ENCODE measurements around the gene ABCA13.

ABCA13 gene

GRCh38 chr7:48388911-48389310 lies 217.7 kb downstream of the ABCA13 start:
- DNase-seq, result no peak

- no peak for DNase-seq
These were observed 218.7 kb downstream of the ABCA13 start for GRCh38 chr7:48389977-48390376.

GRCh38 chr7:48390388-48391327 lies 219.4 kb downstream of the ABCA13 start:
- DNase-seq, result no peak

GRCh38 chr7:48398191-48398590 lies 226.9 kb downstream of the ABCA13 start:
- DNase-seq, result no peak

GRCh38 chr7:48402721-48403120 lies 231.5 kb downstream of the ABCA13 start:
- DNase-seq, result no peak

GRCh38 chr7:48408731-48409130 lies 237.5 kb downstream of the ABCA13 start:
- no peak for DNase-seq

- DNase-seq, result no peak
These were observed 240.4 kb downstream of the ABCA13 start for GRCh38 chr7:48411619-48412018.

GRCh38 chr7:48414011-48414732 lies 242.9 kb downstream of the ABCA13 start:
- DNase-seq, result no peak

- no peak for DNase-seq
These were observed 245.2 kb downstream of the ABCA13 start for GRCh38 chr7:48416327-48416908.

- DNase-seq, result no peak
These were observed 248.1 kb downstream of the ABCA13 start for GRCh38 chr7:48419401-48419800.

GRCh38 chr7:48420206-48420605 lies 248.9 kb downstream of the ABCA13 start:
- DNase-seq, result no peak

- no peak for DNase-seq
These were observed 250.1 kb downstream of the ABCA13 start for GRCh38 chr7:48421357-48421756.

GRCh38 chr7:48424731-48425130 lies 253.5 kb downstream of the ABCA13 start:
- DNase-seq, result no peak

GRCh38 chr7:48426331-48426965 lies 255.2 kb downstream of the ABCA13 start:
- DNase-seq, result no peak

GRCh38 chr7:48426966-48427555 lies 255.8 kb downstream of the ABCA13 start:
- DNase-seq, result no peak

GRCh38 chr7:48427671-48428070 lies 256.4 kb downstream of the ABCA13 start:
- DNase-seq, result no peak

- DNase-seq, result no peak
These were observed 256.9 kb downstream of the ABCA13 start for GRCh38 chr7:48428091-48428684.

GRCh38 chr7:48429117-48429516 lies 257.9 kb downstream of the ABCA13 start:
- DNase-seq, result no peak

GRCh38 chr7:48438206-48438605 lies 266.9 kb downstream of the ABCA13 start:
- DNase-seq, result no peak

GRCh38 chr7:48441848-48442492 lies 270.7 kb downstream of the ABCA13 start:
- DNase-seq, result no peak

GRCh38 chr7:48443051-48443450 lies 271.8 kb downstream of the ABCA13 start:
- DNase-seq, result no peak

GRCh38 chr7:48446721-48447120 lies 275.5 kb downstream of the ABCA13 start:
- DNase-seq, result no peak

All from stimulated activated naive CD4-positive, alpha-beta T cell (primary cell).